ENCODE measurements around the gene GUCY2C. TPM values are rescaled to one million over a fixed set of nuclear protein-coding genes. Genes with fewer than 3 reads are reported as not detected.
"Not testable (repeated sequence)": the region's sequence is repeated elsewhere in the genome, so short reads cannot be mapped to it uniquely, and the experiment has no call there.

GUCY2C gene
- total and polyA plus RNA-seq, 8 donors, result 0.40 to 0.64 (median 0.50) TPM; not detected in 2

GRCh38 chr12:14689996-14690395 is 6.4 kb downstream of the GUCY2C start:
- Histone ChIP-seq H3K27ac (no peak overlapping the region), H3K36me3 (no peaks in the 10 kb centered on the region), H3K9me3 (no peaks in the 10 kb centered on the region), H3K4me1 (no peaks in the 10 kb centered on the region), H3K4me3 (no peak overlapping the region), H3K27me3 (no peaks in the 10 kb centered on the region)
- ATAC-seq (no peak), DNase-seq (no peak)
- intact Hi-C loops (cut with DNase I), result no loop called here
- TF ChIP-seq CTCF (IDR thresholded peaks at IDR 0.05), result no peak

- ATAC-seq, result no peak
- Histone ChIP-seq H3K9me3 (no peaks in the 10 kb centered on the region), H3K36me3 (no peaks in the 10 kb centered on the region), H3K27me3 (no peaks in the 10 kb centered on the region), H3K4me3 (no peak overlapping the region), H3K4me1 (no peaks in the 10 kb centered on the region), H3K27ac (no peak overlapping the region)
- intact Hi-C loops (cut with DNase I), result no loop called here
- no peak for DNase-seq
- TF ChIP-seq CTCF (IDR thresholded peaks at IDR 0.05), result no peak
These were observed 7.3 kb downstream of the GUCY2C start for GRCh38 chr12:14689144-14689543.

- H3K36me3 ChIP-seq; H3K27ac ChIP-seq; H3K27me3 ChIP-seq; ATAC-seq; H3K4me3 ChIP-seq; DNase-seq; H3K9me3 ChIP-seq; H3K4me1 ChIP-seq; intact Hi-C loops (cut with DNase I): not testable (repeated sequence)
These were observed 14.2 kb downstream of the GUCY2C start for GRCh38 chr12:14682231-14682630.

GRCh38 chr12:14681625-14682024 is 14.8 kb downstream of the GUCY2C start:
- no peak for ATAC-seq
- no peak for DNase-seq
- no peaks in the 10 kb centered on the region for H3K4me1 ChIP-seq
- H3K36me3 ChIP-seq, result no peaks in the 10 kb centered on the region
- intact Hi-C loops (cut with DNase I), result no loop called here
- H3K27ac ChIP-seq, result no peak overlapping the region
- no peaks in the 10 kb centered on the region for H3K9me3 ChIP-seq
- no peak for TF ChIP-seq CTCF (IDR thresholded peaks at IDR 0.05)
- no peak overlapping the region for H3K4me3 ChIP-seq
- no peaks in the 10 kb centered on the region for H3K27me3 ChIP-seq

GRCh38 chr12:14681190-14681589 is 15.2 kb downstream of the GUCY2C start:
- Histone ChIP-seq H3K9me3 (no peaks in the 10 kb centered on the region), H3K4me3 (no peak overlapping the region), H3K36me3 (no peaks in the 10 kb centered on the region), H3K4me1 (no peaks in the 10 kb centered on the region), H3K27ac (no peak overlapping the region), H3K27me3 (no peaks in the 10 kb centered on the region)
- no peak for DNase-seq
- intact Hi-C loops (cut with DNase I), result no loop called here
- no peak for TF ChIP-seq CTCF (IDR thresholded peaks at IDR 0.05)
- no peak for ATAC-seq

- intact Hi-C loops (cut with DNase I), result no loop called here
- Histone ChIP-seq H3K4me3 (no peak overlapping the region), H3K36me3 (no peaks in the 10 kb centered on the region), H3K9me3 (no peaks in the 10 kb centered on the region), H3K27me3 (no peaks in the 10 kb centered on the region), H3K27ac (no peak overlapping the region), H3K4me1 (no peaks in the 10 kb centered on the region)
- TF ChIP-seq CTCF (IDR thresholded peaks at IDR 0.05), result no peak
- ATAC-seq, result no peak
- no peak for DNase-seq
These were observed 17.8 kb downstream of the GUCY2C start for GRCh38 chr12:14678547-14679150.

Data from left lung (tissue), 10 donors.